H54 (cell line): ENCODE results near the gene EIF1AD.
A peak's percentile ranks its signal among the peaks of the same experiment; 100 is the strongest.

Source experiments
- DNase-seq: peaks from one replicate; pipeline ENCODE4 v3.0.0; 2011; ENCODE audit warnings: low spot score, mixed read lengths; ENCODE audit not compliant: insufficient read length
- FAIRE-seq: peaks from 3 replicates; lab custom pipeline; 2011; peaks lifted over from hg19 to GRCh38; lab: Jason Lieb, UNC
- POLR2A ChIP-seq: IDR thresholded peaks from 2 replicates; pipeline ENCODE4 v1.6.1; 2011; ENCODE audit warnings: low read depth, mild to moderate bottlenecking, low read length

Gene EIF1AD, protein sequence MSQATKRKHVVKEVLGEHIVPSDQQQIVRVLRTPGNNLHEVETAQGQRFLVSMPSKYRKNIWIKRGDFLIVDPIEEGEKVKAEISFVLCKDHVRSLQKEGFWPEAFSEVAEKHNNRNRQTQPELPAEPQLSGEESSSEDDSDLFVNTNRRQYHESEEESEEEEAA

DNA sequence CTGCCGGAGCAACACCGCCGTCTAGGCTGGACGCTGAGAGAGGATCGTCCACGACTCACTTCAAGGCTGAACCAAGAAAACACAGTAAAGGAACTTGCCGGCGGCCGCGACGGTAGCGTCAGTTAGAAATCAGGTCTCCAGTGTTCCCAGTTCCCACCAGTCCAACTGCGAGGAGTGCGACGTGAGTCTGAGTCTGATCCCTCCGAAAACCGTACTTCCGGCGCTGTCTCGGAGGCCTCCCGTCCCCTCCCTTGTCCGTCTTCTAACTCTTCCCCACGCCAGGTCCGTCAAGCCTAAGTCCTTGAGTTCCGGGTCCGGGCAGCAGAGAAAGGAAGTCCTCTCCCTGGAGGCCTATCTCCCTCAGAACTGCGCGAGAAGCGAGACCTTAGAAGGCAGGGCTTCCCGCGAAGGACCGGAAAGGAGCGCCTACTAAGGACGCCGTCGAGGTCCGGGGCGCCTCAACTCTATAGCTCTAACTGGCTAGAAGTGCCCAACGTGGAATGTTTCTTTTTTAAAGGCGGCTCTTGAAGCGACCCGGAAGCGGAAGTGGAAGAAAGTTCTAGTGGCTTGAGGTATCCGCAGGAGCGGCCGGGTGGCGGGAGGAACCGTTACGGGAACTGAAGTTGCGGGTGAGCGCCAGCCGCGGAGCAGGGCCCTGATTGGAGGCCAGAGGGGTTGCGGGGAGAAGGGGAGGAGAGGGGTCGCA lies at the start of gene EIF1AD, which contains the start of gene BANF1:
TSS of gene EIF1AD (minus strand) at position 216 of the 706 bp plus-strand sequence. CDS start 1,768 bp downstream, outside the sequence.
TSS of gene BANF1 (plus strand) at position 562 of the 706 bp plus-strand sequence. CDS start 748 bp downstream, outside the sequence.
- DNase-seq (peak; percentile 83), FAIRE-seq (no peak)
- TF ChIP-seq POLR2A: peak; percentile 91

DNA sequence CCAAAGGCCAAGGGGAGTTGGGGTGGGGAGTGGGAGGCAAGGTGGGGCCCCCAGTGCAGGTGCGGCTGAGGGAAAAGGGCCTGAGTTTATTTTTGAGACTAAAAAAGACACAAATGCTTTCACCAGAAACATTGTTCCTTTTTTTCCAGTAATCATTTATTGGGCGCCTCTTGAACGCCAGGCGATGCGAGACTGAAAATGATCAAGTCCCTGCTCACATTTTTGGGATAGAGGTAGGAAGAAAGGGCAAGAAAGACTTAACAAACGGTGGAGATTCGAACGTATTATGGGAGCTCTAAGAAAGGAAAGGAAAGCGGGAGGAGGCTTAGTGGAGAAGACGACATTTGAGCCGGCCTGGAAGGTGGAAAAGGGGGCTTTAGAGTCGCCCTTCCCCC lies 49.4 kb upstream of the EIF1AD start:
- DNase-seq: no peak
- FAIRE-seq: no peak
- TF ChIP-seq POLR2A: no peak

DNA sequence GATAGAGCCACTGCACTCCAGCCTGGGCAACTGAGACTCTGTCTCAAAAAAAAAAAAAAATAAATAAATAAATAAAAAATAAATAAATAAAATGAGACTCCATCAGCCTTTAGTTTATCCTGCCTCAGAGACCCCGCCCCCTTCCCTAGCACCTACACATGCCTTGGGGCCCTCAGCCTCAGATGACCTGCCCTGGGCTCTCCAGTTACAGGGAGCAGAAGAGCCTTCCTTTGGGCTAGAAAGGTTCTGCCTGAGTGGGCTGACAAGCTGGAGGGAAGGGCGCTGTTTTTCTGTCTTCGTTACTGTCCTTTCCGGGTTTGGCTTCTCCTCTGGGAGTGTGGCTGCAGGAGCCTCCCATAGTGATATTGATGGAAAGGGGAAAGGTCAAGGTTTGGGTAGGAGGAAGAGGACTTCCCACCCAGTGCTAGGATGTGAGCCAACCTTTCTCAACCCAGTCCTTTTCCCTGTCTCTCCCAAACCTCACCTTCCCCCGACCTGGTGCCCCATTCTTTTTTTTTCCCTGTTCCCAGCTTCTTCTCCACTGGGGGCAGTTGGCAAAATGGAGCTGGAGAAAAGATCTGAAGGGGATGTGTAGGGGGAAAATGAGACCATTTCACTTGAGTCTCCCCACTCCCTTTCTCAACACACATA lies 48.7 kb upstream of the EIF1AD start:
- FAIRE-seq (no peak), DNase-seq (no peak)
- TF ChIP-seq POLR2A: no peak

DNA sequence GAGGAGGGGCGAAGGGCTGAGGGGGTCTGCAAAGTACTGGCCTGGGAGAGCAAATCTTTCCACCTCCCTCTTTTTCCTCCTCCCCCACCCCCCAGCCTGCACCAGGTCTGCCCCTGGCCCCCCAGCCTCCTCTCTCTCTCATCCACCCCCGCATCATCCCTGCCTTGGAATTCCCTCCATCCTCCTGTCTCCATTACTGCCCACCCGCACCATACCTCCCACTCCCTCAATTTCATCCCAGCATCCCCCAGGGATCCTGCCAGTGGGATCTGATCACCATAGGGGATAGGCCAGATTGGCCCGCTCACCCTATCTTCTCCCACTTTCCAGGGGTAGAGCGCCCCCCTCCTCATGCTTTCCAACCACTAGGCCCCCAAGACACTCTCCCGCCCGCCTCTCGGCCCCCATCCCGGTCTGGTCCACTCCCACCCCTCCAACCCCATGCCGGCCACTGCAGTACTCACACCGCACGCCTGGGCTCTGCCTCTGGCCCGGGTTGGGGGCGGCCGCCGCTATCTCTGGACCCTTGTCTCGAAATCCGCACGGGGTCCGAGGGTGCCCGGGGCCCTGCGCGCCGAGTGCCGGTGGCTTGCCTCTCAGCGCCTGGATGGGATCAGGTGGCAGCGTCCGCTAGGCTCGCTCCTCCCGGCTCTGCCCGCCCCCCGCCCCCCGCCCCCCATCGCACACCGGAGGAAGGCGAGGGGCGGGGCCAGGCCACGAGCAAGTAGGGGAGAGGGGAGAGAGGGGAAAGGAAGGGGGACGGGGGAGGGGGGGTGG lies 46.8 kb upstream of the EIF1AD start, which contains the start of gene GAL3ST3:
TSS of gene GAL3ST3 (minus strand) at position 615 of the 777 bp plus-strand sequence. CDS start 3,746 bp downstream, outside the sequence.
- FAIRE-seq: no peak
- no peak for TF ChIP-seq POLR2A
- DNase-seq: no peak

DNA sequence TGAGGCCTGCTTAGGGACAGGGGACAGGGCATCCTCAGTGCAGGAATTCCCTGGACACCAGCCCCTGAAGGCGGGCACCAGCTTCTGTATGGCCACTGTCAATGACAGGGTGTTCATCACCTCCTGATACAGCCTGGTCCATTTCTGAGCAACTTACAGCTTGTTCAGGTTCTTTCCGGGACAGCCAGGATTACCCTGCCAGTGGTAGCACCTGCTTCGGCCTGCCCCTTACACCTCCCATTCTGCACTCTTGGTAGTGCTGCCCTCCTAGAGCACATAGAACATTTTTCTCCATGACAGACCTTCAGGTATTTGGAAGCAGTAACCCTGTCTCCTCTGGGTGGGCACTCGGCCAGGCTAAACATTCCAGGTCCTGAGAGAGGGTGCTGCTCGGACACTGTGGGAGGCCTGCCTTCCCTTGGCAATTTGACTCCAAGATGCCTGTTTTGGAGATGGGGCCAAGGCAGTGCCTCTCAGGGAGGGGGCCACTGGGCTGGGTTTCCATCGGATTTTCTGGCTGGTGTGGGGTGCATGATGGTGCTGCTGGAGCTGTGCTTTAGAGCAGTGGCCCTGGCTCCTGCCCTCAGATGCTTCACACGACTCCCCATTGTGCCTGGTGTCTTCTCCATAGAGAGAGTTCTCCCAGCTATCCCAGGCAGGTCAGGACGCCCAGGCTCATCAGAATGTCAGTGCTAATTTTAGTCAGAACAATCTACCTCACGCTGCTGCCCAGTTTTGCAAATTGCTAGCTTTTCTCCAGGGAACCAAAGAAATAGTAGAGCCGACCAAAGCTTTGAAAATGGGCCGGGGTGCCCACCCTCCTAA lies 45.8 kb upstream of the EIF1AD start:
- no peak for DNase-seq
- no peak for TF ChIP-seq POLR2A
- FAIRE-seq: no peak

DNA sequence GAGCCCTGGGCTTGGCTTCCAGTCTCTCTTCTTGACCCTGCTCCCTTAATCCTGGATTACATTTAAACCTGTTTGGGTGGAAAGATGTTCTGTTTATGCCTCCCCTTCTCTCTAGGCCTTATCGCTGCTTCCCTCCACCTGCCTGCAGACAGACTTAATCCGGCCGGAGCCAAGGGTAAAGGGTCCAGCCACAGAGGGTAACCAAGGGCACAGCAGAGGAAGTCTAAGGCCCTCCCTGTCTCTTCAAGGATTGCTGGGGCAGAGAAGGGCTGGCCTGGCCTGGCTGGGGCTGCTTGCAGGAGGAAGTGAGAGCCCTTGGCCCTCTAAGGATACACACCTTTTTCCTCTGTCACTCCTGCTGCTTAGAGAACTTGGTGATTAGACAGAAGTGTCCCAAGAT lies 44.9 kb upstream of the EIF1AD start:
- DNase-seq: no peak

DNA sequence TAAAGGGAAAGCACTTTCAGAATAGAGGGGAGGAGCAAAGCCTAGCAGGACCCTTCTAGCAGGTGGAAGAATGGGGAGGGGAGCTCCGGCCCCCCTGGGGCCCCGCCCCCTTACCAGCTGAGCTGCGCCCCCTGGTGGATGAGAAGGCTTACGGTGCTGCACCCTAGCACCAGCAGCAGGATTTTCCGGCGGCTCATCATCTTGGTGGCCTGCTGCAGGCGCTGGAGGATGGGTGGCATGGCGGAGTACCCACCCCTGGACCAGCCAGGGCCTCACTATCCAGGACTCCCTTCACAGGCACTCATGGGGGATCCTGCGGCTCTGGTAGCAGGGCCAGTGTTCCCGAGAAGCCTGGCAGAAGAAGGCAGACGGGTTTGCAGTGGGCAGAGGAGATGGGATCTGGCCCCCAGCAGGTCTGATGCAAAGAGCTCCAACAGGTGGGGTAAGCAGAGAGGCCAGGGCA lies 43.3 kb upstream of the EIF1AD start:
- FAIRE-seq (no peak), DNase-seq (peak; percentile 88)
- no peak for TF ChIP-seq POLR2A

More for the DNA sequence above, 44.9 kb upstream of the EIF1AD start:
- TF ChIP-seq POLR2A: no peak
- FAIRE-seq: no peak

DNA sequence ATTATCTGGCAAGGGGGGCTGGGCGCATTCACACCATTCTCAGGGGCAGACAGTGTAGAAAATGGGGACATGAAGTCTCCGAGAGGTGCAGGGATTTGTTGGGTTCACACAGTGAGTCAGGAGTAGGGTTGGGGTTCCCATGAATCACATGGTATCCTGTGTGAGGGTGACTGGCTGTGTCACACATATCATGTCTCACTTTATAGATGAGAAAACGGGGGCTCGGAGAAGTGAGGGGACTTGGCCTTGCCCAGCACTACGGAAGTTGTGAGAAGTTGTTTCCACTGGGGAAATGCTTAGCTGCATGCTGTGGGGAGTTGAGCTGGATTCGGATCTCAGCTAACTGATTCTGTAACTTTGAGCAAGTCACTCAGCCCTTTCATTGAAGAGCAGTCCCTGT lies 42.8 kb upstream of the EIF1AD start:
- FAIRE-seq (no peak), DNase-seq (no peak)
- no peak for TF ChIP-seq POLR2A

DNA sequence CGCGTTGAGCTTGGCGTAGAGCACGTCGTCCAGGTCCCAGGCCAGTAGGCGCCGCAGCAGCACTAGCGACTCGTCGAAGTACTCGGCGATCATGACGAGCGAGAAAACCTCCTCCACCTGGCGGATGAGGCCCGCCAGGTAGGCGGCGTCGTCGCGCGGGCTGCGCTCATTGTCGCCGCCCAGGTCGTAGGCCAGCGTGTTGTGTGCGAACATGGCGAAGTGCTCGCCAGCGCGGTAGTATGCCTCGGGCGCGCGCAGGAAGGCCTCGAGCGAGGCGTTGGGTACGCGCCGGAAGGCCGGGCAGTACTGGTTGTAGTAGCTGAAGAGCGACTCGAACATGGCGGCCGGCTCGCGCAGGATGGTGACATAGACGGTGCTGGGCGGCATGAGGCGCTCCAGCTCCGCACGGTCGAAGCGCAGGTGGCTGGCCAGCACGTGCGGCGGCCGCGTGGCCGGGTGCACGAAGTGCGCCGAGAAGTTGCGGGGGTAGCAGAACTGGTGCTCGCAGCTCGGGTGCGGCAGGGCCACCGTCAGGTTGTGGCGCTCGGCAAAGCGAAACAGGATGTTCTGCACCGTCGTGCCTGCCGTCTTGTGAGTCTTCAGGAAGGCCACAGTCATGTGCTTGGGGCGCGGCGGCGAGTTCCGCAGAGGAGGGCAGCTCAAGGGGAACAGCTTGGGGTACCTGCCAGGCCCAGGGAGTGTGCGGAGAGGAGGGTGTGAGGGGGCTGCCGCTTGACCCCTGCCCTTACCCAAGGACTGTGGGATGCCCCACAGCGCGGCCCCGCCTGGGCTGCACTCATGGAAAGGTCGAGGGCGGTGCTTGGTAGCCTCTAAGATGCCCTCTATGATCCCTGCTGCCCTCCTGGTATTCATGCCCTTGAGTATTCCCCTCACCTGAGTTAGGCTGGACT lies 41.3 kb upstream of the EIF1AD start:
- TF ChIP-seq POLR2A: no peak
- no peak for FAIRE-seq
- DNase-seq: no peak

DNA sequence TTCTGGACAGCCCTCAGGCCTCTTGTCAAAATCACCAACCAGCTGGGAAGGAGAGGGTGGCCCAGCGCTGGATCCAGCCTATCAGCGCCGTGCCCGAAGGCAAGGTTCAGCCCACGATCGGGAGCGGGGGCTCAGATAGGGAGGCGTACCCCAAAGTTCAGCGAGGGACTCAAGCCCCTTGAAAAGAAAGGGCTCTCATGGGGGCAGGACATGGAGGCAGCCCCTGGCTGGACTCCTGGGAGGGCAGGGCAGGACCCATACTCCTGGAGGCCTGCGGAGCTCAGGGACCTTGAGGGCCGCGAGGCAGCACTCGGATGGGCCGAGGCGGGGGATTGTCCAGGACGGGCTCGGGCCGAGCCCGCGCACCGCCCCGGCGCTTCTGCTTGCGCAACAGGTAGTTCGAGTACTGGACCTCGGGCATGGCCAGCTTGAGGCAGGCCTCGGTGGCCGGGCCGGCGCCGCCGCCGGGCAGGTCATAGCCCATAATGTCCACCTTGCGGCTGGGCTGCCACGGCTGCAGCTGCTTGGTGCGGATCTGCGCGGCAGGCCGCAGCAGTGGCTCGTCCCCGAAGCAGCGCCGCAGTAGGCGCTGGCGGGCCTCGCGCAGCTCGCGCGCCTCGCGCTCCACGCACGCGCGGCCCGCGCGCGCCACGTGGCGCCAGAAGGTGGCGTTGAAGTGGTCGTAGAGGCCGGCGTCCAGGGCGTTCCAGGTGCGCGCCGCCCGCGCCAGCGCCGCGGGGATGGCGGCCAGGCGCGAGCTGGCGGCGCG lies 40.5 kb upstream of the EIF1AD start:
- TF ChIP-seq POLR2A: no peak
- FAIRE-seq (no peak), DNase-seq (no peak)

DNA sequence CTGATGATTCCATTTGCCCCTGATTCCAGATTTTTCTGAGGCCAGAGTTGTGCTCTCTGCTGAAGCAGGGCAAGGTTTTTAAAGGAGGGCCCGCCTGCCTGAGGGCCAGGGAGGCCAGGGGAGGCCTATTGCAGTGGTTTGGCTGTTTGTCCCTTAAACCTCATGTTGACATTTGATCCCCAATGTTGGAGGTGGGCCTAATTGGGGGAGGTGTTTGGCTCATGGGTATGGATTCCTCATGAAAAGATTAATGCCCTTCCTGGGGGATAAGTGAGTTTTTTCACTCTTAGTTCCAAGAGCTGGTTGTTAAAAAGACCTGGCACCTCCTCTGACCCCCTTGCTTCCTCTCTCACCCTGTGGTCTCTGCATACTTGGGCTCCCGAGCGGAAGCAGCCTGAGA lies 37.8 kb upstream of the EIF1AD start:
- no peak for FAIRE-seq

DNA sequence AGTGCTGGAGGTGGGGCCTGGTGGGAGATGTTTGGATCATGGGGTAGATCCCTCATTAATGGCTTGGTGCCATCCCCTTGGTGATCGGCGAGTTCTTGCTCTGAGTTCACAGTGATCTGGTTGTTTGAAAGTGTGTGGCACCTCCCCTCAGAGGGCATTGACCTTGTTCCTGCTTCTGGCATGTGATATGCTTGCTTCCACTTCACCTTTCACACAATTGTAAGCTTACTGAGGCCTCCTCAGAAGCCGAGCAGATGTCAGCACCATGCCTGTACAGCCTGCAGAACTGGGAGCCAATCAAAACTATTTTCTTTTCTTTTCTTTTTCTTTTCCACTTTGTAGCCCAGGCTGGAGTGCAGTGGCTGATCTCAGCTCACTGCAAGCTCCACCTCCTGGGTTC lies 35.4 kb upstream of the EIF1AD start:
- no peak for TF ChIP-seq POLR2A
- DNase-seq (no peak), FAIRE-seq (no peak)

More for the DNA sequence above, 37.8 kb upstream of the EIF1AD start:
- TF ChIP-seq POLR2A: no peak
- no peak for DNase-seq
